Loucy (cell line): ENCODE results near the gene GNB1L.

Source experiments
- H2AFZ ChIP-seq: fragments of 200-600 bp; sonication (generic); 2 replicates; pipeline ENCODE4 v1.6.0; 2016; ENCODE audit warnings: antibody characterized with exemption, mild to moderate bottlenecking, low read length, moderate library complexity
- H3F3A ChIP-seq: fragments of 200-600 bp; 2 replicates; pipeline ENCODE4 v1.6.0; 2016; ENCODE audit warnings: antibody characterized with exemption, low read depth, mild to moderate bottlenecking
- H3K27me3 ChIP-seq: fragments of 200-600 bp; sonication (generic); 2 replicates; pipeline ENCODE4 v1.6.1; 2014; ENCODE audit warnings: low read length, mild to moderate bottlenecking; ENCODE audit not compliant: insufficient read depth, poor library complexity, severe bottlenecking
- H3K36me3 ChIP-seq: fragments of 200-600 bp; sonication (generic); 2 replicates; pipeline ENCODE4 v1.6.1; 2016; ENCODE audit warnings: low read length; ENCODE audit not compliant: insufficient read depth
- H3K4me1 ChIP-seq: fragments of 200-600 bp; sonication (generic); 2 replicates; pipeline ENCODE4 v1.5.1; 2014; ENCODE audit warnings: low read length, mild to moderate bottlenecking; ENCODE audit not compliant: insufficient read depth, poor library complexity, severe bottlenecking
- H3K4me2 ChIP-seq: fragments of 200-600 bp; sonication (generic); 2 replicates; pipeline ENCODE4 v1.6.0; 2014; ENCODE audit warnings: antibody characterized with exemption, low read length, low read depth, mild to moderate bottlenecking; ENCODE audit not compliant: poor library complexity, severe bottlenecking
- H3K4me3 ChIP-seq: fragments of 200-600 bp; sonication (generic); 2 replicates; pipeline ENCODE4 v1.5.1; 2014; ENCODE audit warnings: low read length, mild to moderate bottlenecking, mixed read lengths; ENCODE audit not compliant: poor library complexity, severe bottlenecking
- H3K79me2 ChIP-seq: fragments of 200-600 bp; sonication (generic); 2 replicates; pipeline ENCODE4 v1.6.1; 2014; ENCODE audit warnings: low read length; ENCODE audit not compliant: insufficient read depth
- H3K9ac ChIP-seq: fragments of 200-600 bp; sonication (generic); 2 replicates; pipeline ENCODE4 v1.6.0; 2014; ENCODE audit warnings: mild to moderate bottlenecking, low read depth, low read length, moderate library complexity; ENCODE audit not compliant: poor library complexity, severe bottlenecking
- H3K9me2 ChIP-seq: fragments of 200-600 bp; sonication (generic); replicated peaks from 2 replicates; pipeline ENCODE4 v1.6.1; 2016; ENCODE audit warnings: low read depth, low read length, mixed read lengths
- H3K9me3 ChIP-seq: fragments of 200-600 bp; sonication (generic); 2 replicates; pipeline ENCODE4 v1.6.1; 2014; ENCODE audit warnings: mild to moderate bottlenecking, antibody characterized with exemption, low read length, low read depth; ENCODE audit not compliant: insufficient read depth
- H4K20me1 ChIP-seq: fragments of 200-600 bp; sonication (generic); 2 replicates; pipeline ENCODE4 v1.6.0; 2014; ENCODE audit warnings: antibody characterized with exemption, low read length, mild to moderate bottlenecking; ENCODE audit not compliant: insufficient read depth, poor library complexity, severe bottlenecking
- EZH2phosphoT487 ChIP-seq: fragments of 200-600 bp; IDR thresholded peaks from 2 replicates; pipeline ENCODE4 v1.6.1; 2018; ENCODE audit warnings: antibody characterized with exemption, mild to moderate bottlenecking, moderate library complexity, borderline replicate concordance
- TF ChIP-seq, protein P1 (sequence below): fragments of 200-600 bp; sonication (generic); conservative IDR thresholded peaks from 2 replicates; pipeline ENCODE4 v1.5.1; 2014; ENCODE audit warnings: mild to moderate bottlenecking, antibody characterized with exemption, low read length

GNB1L gene

GRCh38 chr22:19819911-19820879 lies 34.5 kb downstream of the GNB1L start:
- TF ChIP-seq, protein P1, sequence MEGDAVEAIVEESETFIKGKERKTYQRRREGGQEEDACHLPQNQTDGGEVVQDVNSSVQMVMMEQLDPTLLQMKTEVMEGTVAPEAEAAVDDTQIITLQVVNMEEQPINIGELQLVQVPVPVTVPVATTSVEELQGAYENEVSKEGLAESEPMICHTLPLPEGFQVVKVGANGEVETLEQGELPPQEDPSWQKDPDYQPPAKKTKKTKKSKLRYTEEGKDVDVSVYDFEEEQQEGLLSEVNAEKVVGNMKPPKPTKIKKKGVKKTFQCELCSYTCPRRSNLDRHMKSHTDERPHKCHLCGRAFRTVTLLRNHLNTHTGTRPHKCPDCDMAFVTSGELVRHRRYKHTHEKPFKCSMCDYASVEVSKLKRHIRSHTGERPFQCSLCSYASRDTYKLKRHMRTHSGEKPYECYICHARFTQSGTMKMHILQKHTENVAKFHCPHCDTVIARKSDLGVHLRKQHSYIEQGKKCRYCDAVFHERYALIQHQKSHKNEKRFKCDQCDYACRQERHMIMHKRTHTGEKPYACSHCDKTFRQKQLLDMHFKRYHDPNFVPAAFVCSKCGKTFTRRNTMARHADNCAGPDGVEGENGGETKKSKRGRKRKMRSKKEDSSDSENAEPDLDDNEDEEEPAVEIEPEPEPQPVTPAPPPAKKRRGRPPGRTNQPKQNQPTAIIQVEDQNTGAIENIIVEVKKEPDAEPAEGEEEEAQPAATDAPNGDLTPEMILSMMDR: no peak
- TF ChIP-seq EZH2phosphoT487: no peak
- no peaks in the 10 kb centered on the region for H3K4me1 ChIP-seq
- H3F3A ChIP-seq: no peaks in the 10 kb centered on the region
- no peak overlapping the region for H2AFZ ChIP-seq
- no peaks in the 10 kb centered on the region for H3K79me2 ChIP-seq
- H4K20me1 ChIP-seq: no peaks in the 10 kb centered on the region
- H3K36me3 ChIP-seq: no peaks in the 10 kb centered on the region
- no peak overlapping the region for H3K4me3 ChIP-seq
- no peak overlapping the region for H3K9ac ChIP-seq
- no peaks in the 10 kb centered on the region for H3K27me3 ChIP-seq
- H3K4me2 ChIP-seq: no peak overlapping the region
- H3K9me3 ChIP-seq: no peaks in the 10 kb centered on the region
- H3K9me2 ChIP-seq: no peaks in the 10 kb centered on the region

DNA sequence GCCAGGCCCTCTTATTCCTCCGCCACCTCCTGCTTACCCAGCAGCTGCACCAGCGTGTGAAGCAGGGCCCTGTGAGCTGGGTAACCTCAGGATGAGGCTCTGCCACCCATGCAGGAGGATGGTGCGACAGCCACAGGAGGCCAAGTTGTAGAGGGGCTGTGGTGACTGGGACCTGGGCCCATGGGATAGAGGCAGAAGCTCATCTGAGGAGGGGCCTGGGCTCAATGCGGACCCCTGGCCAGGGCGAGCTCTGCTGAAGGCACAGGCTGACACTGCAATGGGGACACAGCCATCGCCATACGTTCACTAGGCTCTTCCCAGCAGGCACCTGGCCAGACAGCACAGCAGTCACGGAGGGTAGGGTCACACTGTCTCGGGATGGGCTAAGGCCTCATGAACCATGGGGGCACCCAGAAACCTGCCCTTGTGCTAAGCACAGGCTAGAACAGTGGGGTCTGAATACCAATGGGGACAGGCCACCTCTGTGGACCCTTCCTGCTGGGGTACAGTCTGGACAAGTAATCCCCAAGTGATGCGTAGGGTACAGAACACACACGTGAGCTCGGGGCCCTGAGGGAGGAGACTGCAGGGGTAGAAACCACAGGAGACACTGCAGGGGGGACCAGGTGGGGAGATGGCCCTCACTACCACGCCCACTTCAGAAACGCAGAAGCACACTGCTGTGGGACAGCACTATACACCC lies 35.3 kb downstream of the GNB1L start:
- no peak overlapping the region for H3K4me3 ChIP-seq
- H3K36me3 ChIP-seq: no peaks in the 10 kb centered on the region
- no peaks in the 10 kb centered on the region for H3K9me2 ChIP-seq
- H3K79me2 ChIP-seq: no peaks in the 10 kb centered on the region
- no peak overlapping the region for H2AFZ ChIP-seq
- H3F3A ChIP-seq: no peaks in the 10 kb centered on the region
- no peak overlapping the region for H3K4me2 ChIP-seq
- H3K9ac ChIP-seq: no peak overlapping the region
- H3K27me3 ChIP-seq: no peaks in the 10 kb centered on the region
- no peaks in the 10 kb centered on the region for H4K20me1 ChIP-seq
- no peaks in the 10 kb centered on the region for H3K9me3 ChIP-seq
- H3K4me1 ChIP-seq: no peaks in the 10 kb centered on the region
- TF ChIP-seq, protein P1: no peak
- no peak for TF ChIP-seq EZH2phosphoT487

DNA sequence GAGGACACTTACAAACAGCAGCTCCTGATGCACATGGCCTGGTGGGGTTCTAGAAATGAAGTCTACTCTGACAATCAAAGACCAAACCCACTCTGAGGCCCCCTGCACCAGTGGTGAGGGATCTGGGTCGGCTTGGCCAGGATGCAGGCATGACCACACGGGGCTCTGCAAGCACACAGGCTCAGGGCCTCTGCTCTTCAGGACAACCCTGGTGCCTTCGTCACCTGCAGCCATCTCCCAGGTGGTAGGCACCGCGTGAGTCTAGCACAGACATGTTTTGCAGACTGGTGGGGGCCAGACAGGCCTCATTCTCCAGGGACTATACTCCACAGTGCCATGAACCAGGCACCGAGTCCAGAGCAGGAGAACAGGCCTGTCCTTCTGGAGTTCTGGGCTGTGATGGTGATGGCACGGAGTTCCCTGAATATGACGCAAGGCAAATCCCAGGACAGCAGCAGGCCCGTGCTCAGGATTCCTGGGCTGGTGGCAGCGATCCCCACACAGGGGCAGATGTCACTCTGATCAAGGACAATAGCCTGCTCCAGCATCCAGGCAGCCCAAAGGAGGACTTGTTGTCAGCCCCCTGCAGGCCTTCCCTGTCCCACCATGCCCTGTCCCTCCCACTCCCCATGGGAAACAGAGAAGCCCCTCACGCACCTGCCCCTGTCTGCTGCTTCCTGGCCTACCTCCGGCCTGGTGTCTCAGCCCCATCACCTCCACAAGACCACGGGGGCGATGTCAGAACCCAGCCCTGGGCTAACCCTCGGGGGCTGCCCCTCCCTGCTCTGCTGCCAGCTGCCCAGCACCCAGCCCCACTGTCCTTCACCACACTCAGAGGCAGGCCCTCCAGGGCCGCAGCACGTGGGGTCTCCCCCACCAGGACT lies 36.1 kb downstream of the GNB1L start:
- Histone ChIP-seq H3K4me3 (no peak overlapping the region), H2AFZ (no peak overlapping the region), H3F3A (no peaks in the 10 kb centered on the region), H3K9me2 (no peaks in the 10 kb centered on the region), H3K4me1 (no peaks in the 10 kb centered on the region), H3K9me3 (no peaks in the 10 kb centered on the region), H3K36me3 (no peaks in the 10 kb centered on the region), H3K27me3 (no peaks in the 10 kb centered on the region), H3K79me2 (no peaks in the 10 kb centered on the region), H3K9ac (no peak overlapping the region), H4K20me1 (no peaks in the 10 kb centered on the region), H3K4me2 (no peak overlapping the region)
- TF ChIP-seq, protein P1: no peak
- no peak for TF ChIP-seq EZH2phosphoT487
